T-helper 9 cell (primary cell): ENCODE measurements around the gene DONSON.
A peak's percentile ranks its signal among the peaks of the same experiment; 100 is the strongest.
"Not testable (repeated sequence)": the region's sequence is repeated elsewhere in the genome, so short reads cannot be mapped to it uniquely, and the experiment has no call there.

ENCODE experiments used
- DNase-seq: peaks from one replicate; pipeline ENCODE4 v3.0.0-alpha.2; 2020
- total RNA-seq, 2 donors: gene quantifications; one replicate each; lab custom pipeline; 2026; lab: John Stamatoyannopoulos, UW

Gene DONSON, protein sequence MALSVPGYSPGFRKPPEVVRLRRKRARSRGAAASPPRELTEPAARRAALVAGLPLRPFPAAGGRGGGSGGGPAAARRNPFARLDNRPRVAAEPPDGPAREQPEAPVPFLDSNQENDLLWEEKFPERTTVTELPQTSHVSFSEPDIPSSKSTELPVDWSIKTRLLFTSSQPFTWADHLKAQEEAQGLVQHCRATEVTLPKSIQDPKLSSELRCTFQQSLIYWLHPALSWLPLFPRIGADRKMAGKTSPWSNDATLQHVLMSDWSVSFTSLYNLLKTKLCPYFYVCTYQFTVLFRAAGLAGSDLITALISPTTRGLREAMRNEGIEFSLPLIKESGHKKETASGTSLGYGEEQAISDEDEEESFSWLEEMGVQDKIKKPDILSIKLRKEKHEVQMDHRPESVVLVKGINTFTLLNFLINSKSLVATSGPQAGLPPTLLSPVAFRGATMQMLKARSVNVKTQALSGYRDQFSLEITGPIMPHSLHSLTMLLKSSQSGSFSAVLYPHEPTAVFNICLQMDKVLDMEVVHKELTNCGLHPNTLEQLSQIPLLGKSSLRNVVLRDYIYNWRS
- total RNA-seq, result 9.4 to 9.7 reads per million in 2 donors

DNA sequence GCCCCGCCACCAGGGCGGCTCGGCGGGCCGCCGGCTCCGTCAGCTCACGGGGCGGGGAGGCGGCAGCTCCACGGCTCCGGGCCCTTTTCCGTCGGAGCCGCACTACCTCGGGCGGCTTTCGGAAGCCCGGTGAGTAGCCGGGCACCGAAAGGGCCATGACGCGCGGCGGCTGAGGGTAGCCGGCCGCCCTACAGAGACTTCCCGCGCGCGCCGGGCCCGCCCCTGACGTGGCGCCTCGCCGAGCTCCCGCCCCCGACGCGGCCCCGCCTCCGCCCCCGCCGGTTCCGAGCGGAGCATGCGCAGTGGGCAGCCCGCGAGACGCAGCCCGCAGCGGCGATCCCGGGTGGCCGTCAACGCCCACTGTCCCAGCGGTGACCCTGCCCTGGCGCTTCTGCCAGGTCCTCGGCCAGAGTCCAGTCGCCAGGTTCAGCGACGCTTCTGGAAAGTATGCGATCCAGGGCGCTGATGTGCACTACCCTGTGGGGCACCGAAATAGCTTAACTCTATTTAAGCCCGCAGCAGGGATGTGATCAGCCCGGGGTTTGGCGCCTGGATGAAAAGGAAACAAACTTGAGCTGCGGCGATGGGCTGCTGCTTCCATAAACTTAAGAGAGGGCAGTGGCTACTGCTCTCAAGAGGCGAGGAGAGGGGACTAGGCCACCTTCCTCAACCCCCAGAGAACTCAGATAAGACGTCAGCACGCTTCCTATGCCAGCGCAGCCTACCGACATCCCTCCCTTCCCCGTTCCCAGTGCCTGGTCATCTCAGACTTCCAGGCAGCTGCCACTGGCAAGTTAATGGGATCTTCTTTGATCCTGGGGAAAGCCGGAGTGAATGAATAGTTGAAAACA, at the start of gene DONSON:
DONSON (minus strand) TSS at position 200 of the 851 bp plus-strand sequence; CDS start at position 157, 43 bp downstream.
- peak; percentile 85 for DNase-seq

DNA sequence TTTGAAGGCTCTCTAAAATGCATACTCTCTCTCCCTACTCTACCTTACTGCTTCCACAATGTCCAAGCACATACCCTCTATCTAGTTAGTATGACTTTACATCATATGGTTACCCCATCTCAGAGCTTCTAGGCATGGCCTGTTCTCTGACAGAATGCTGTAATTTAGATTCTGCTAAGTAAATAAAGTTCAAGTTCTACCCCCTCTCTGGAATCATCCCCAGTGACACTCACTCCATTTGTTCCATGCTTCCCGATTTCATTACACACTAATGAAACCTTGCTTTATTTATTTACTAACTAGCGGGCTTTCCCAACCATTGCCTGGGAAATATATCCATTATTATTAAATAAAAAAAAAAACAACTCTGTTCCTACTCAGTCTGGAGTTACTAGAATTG, 45.8 kb upstream of the DONSON start:
- DNase-seq, result no peak

DNA sequence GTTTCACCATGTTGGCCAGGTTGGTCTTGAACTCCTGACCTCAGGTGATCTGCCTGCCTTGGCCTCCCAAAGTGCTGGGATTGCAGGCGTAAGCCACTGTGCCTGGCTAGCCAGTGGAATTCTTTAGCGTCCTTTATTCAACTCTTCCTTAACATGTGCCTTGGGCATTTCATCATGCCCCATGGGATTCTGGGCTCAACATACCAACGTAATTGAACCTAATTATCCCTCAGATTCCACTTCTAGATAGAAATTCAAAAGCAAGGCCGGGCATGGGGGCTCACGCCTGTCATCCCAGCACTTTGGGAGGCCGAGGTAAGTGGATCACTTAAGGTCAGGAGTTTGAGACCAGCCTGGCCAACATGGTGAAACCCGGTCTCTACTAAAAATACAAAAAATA, 37.7 kb upstream of the DONSON start:
- not testable (repeated sequence) for DNase-seq

DNA sequence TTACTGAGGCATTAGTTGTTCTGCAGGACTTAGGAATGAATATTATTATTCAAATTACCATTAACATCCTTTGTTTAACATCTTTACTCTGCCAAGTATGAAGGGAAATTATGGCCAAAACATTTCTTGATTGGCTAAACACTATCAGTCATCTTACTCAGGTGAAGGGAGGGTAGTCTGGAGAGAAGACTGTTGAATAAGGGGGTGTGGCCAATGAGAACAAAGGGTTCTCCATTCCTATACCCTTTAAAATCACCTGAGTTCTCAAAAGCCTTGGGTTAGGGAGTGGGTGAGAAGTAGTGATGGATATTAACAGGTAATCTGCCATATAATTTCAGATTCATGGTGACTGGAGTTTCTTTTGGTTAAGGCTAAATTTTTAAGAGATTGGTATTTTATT, 33.8 kb upstream of the DONSON start:
- DNase-seq, result no peak

DNA sequence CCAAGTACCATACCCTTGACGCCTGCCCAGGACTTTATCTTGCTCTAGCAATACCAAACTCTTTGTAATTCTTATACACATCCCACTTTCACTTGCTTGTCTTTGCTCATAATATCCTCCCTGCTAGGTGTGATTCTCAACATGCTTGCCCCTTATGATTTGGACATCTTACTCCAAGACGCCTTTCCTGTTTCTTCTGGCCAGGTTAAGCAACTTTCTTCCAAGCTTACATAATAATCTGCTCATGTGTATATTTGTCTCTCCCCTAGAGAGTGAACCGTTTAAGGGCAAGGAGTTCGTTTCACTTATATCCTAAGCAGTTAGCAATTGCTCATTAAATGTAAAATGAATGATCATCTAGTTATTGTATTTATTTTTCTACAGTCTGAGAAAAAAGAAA, 31.2 kb upstream of the DONSON start:
- DNase-seq, result no peak

DNA sequence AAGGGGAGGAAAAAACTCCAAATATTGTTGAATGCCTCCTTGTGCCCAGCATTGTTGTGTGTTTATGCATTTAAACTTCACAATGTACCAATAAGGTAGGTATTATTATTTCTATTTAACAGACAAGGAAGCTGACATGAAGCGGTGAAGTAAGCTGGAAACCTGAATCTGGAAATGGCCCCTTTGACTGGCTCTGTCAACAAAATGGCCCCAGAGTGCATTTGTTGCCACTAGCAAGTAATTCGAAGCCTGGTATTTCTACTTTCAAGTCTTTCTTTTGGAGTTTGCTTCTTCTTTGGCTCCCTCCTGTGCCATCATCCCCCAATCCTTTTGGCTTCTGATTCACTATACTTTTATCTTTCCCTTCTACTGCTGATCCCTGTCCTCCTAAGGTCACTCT, 29.9 kb upstream of the DONSON start:
- DNase-seq, result no peak

DNA sequence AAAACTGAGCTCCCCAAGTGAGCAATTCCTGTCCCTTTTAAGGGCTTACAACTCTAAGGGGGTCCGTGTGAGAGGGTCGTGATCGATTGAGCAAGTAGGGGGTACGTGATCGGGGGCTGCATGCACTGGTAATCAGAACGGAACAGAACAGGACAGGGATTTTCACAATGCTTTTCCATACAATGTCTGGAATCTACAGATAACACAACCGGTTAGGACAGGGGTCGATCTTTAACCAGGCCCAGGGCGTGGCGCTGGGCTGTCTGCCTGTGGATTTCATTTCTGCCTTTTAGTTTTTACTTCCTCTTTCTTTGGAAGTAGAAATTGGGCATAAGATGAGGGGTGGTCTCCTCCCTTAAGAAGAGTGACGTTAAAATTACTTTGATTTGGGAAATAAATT, 29.1 kb upstream of the DONSON start:
- DNase-seq, result not testable (repeated sequence)

DNA sequence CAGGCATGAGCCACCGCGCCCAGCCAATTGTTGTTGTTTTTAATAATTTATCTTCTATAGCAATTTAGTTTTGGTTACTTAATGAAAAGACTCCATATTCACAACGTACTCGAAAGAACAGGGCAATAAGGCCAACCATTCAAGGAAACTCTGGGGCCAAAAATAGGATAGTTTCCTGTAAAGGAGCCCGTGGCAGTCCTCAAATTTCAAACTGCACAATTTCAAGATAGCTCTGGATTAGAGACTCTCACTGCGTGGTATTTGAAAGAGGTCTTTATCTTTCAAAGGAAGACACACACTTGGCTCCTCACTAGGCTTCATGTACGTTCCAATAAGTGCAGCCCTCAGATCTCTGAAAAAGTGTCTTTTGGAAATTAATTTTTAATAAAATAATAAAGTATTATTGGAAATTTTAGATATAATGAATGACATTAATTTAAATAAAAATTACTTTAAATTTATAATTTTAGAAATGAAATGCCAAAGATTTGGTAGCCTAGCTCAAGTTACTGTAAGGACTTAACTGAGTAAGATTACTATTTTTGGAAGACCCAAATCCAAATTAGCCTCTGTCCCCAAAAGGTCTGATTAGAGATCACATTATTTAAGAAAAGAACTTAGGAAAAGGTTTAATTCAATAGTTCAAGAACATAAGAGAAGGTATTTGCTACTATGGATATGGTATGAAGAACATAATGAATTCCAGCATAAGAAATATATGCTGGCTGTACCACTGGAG, 22.7 kb upstream of the DONSON start:
- no peak for DNase-seq

DNA sequence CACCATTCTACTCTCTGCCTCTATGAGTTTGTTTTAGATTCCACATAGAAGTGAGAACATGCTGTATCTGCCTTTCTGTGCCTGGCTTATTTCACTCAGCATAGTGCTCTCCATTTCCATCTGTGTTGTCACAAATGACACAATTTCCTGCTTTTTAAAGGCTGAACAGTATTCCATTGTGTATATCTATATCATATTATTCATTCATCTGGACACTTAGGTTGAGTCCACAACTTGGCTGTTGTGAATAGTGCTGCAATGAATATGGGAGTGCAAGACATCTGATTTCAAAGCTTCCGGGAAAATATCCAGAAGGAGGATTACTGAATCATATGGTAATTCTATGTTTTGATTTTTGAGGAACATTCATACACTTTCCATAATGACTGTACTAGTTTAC, 20.1 kb upstream of the DONSON start:
- no peak for DNase-seq

DNA sequence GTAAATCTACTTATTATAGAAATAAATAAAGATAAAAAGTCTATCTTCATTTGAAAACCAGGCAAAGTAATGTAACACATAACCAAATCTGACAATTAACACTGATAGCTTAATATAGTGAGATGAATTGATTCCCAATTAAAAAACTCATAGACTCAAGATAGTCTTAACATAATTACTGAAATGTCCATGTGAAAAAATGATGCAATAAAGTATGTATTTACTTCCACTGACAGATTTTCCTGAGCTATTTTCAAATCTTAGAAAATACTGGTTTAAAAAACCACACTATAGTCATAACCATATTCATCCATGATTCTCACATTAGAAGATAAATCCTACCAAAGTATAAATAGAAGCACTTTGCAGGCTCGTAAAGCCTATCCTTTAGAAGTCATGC, 9.6 kb upstream of the DONSON start:
- DNase-seq, result no peak

DNA sequence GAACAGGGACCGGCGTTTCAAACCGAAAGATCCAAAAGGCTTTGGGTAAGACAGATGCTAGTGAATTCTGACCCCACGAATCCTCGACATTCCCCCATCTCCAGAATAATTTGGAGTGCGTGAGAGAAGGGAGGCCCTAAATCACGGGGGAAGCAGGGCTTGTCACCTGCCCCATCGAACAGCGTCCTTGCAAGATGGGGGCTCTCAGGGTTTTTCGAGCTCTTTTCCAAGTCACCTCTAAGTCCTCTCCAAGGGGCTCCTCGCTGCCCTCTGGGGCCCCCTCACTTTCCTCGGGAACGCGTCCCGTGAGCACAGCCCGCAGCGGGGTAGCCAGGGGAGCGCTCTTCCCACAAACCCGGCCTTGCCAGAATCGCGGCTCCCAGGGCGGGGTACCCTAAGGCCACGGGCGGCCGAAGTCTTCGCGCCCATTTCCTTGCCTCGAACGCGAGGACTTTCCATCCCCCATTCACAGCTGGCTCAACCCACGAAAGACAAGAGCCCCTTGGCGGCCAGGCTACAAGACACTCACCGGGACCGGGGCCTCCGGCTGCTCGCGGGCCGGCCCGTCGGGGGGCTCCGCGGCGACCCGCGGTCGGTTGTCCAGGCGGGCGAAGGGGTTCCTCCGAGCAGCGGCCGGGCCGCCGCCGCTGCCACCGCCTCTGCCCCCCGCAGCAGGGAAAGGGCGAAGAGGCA, 546 bp downstream of the DONSON start:
- DNase-seq, result no peak

DNA sequence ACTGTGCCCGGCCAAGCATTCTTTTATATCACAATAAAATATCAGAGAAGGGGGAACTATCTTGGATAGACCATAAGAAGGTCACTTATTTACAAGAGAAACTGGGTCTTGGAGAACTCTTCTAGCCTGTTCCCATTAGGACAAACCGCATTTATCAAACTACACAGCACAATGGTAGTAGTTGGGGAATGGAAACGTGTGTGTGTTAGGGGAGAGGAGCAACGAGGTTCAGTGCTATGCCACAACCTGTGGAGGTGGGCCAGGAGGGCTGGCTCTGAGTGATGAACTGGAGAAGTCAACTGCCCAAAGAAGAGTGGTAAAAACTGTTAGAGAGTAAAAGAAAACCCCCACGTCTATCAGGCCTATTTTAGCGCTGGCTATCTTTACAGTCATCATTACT, 1.6 kb downstream of the DONSON start:
- no peak for DNase-seq

DNA sequence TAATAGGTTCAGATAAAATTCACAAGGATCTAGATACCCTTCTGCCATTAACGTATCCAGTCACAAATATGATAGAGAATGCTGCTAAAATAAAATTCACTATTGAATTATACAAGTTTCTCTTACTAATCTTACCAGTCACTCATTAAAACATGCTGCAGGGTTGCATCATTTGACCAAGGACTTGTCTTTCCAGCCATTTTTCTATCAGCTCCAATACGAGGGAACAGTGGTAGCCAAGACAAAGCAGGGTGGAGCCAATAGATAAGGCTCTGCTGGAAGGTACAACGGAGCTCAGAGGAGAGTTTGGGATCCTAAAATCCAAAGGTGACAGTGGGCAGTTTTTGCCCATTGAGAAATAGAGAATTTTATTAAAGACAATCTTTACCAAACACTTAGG, 4.0 kb downstream of the DONSON start:
- DNase-seq, result no peak

DNA sequence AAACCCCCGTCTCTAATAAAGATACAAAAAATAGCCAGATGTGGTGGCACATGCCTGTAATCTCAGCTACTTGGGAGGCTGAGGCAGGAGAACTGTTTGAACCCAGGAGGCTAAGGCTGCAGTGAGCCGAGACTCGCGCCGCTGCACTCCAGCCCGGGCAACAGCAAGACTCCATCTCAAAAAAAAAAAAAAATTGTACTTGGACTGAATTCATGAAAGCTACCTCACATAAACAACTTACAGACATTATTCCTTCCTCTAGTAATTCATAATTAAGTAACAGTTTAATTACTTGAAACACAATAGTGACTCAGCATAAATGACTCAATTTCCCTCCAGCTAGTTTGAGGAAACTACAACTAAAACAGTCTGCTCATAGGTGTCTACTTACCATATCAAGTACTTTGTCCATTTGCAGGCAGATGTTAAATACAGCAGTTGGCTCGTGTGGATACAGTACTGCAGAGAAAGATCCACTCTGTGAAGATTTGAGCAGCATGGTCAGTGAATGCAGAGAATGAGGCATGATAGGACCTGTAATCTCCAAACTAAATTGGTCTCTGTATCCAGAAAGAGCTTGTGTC, 9.4 kb downstream of the DONSON start:
- DNase-seq, result no peak

DNA sequence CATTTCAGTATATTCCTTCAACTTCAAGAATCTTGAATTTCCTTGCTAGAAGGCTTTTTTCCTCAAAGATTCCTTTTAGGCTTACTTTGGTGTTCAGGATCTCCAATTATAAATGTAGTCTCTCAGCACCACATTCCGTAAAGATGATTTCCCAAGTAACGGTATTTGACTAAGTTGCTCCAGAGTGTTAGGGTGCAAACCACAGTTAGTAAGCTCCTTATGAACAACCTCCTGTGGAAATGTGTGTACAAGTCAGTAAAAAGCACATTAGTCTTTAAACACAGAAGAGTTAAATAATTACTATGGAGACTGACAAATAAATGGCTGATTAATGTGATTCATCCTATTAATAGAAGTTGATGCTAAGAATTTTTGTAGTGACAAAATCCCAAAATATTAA, 10.3 kb downstream of the DONSON start:
- DNase-seq, result no peak

DNA sequence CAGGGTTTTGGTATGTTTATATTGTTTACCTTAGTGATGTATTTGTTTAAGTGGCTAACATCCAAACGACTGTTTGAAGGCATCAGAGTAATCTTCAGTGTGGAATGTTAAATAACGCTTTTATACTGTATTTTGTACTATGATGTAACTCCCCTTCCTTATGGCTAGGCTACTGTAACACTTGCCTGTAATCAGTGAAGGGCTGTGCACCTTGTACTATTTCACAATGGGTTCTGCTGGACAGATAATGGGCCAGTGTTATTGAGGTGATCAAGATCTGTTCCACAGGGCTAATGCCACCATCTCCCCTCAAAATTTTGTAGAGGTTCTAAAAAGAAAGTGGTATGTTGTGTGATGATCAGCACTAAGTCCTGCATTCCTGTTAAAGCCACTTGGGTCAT, 11.7 kb downstream of the DONSON start:
- not testable (repeated sequence) for DNase-seq

DNA sequence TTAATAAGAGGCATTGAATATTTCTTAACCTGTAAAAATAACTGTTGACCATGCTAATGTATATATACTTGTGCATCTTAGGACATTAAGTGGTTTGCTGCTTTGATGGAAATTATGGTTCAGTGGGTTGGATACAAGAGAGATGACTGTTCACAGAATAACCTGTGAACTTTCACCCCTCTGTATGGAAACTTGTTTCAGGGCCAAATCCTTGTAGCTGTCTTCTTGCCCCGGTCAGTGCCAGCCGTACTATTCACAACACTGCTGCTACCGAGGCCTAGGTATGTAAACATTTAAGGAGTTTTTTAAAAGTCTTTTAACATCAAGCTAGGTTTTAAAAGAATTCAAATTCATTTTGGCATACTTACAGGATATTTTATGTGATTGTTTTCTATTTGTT, 16.1 kb downstream of the DONSON start:
- DNase-seq, result no peak

DNA sequence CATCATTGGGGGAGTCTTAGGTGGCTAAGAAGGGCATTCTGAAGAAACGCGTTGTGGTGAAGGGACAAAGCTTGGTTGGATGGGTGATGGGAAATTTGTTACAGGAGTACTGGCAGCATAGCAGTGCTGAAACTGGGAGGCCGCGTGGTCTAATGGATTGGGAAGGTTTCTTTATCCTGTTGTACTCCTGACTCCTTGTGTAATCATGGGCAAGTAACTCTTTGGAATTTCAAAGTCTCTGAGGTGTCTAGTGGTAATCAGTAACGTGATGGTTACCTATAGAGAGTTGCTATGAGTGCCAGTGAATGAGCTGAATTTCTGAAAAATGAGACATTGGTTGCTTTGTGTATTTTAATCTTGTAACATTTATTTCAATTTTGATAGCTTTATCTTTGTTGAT, 18.5 kb downstream of the DONSON start:
- no peak for DNase-seq

DNA sequence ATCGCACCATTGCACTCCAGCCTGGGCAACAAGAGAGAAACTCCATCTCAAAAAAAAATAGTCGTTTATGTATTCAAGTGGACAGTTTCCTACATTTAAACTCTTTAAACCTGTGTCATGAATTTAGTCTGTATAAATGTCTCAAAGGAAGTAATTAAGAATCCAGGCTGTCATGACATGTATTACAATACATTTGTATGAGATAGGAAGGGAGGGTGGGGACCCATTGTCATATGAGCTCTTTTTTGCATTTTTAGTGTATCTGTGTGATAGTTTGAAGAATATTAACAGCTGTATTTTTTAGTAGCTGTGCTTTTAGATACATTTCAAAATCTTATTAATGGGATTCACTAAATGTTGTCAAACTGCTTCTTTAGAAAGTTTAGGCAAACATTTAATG, 20.0 kb downstream of the DONSON start:
- DNase-seq, result no peak

DNA sequence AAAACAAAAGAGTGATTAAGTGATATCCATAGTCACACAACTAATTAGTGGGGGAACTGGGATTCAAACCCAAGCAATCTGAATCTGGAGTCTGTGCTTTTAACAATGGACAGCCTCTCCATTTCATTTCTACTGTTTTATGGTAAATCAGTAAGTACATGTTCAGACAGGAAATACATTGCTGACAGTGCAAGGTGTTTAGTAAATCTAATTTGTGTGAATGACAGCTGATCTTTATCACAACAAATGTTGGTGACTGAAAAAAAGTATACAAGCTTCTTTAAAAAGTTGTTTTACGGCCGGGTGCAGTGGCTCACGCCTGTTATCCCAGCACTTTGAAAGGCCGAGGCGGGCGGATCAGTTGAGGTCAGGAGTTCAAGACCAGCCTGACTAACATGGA, 20.6 kb downstream of the DONSON start:
- no peak for DNase-seq

DNA sequence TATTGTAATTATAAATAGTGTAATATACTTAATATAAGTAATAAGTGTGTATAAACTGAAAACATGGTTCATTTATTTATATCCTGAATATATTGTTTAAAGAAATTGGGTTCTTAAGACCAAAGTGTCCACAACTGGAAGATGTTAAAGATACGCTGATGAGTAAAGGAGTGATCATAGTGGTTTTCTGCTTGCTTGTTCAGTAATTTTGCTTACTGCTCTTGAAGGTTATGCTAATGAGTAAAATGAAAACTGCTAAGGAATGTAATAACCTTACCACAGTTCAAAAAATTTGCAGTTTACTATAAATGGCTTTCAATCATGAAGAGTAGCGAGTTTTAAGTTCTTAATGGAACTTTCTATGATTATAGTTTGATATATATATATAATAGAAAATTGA, 22.0 kb downstream of the DONSON start:
- DNase-seq, result no peak

DNA sequence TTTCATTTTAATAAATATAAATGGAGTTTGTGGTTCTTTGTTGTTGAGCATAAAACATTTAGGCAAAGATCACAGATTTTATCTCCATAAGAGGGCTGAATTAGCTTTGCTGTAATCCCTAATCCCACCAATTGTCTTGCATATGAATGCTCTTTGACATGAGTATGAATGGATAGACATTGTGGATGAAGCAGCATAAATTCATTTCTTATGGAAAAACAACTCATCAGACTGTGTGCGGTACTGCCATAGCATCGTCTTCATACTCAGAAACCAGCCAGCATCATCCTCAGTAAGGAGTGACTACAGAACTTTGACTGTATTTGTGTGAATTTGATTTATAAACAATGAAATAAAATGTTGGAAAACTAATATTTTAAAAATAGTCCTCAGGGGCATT, 26.1 kb downstream of the DONSON start:
- DNase-seq, result no peak
